Germinal center (tissue), 1 donor: ENCODE measurements around the gene PTPRC.
"Not testable (repeated sequence)": the region's sequence is repeated elsewhere in the genome, so short reads cannot be mapped to it uniquely, and the experiment has no call there.

Source experiments
- DNase-seq: peaks from one replicate; pipeline ENCODE4 v3.0.0; 2012; ENCODE audit warnings: mixed read lengths, low spot score

The PTPRC gene, protein sequence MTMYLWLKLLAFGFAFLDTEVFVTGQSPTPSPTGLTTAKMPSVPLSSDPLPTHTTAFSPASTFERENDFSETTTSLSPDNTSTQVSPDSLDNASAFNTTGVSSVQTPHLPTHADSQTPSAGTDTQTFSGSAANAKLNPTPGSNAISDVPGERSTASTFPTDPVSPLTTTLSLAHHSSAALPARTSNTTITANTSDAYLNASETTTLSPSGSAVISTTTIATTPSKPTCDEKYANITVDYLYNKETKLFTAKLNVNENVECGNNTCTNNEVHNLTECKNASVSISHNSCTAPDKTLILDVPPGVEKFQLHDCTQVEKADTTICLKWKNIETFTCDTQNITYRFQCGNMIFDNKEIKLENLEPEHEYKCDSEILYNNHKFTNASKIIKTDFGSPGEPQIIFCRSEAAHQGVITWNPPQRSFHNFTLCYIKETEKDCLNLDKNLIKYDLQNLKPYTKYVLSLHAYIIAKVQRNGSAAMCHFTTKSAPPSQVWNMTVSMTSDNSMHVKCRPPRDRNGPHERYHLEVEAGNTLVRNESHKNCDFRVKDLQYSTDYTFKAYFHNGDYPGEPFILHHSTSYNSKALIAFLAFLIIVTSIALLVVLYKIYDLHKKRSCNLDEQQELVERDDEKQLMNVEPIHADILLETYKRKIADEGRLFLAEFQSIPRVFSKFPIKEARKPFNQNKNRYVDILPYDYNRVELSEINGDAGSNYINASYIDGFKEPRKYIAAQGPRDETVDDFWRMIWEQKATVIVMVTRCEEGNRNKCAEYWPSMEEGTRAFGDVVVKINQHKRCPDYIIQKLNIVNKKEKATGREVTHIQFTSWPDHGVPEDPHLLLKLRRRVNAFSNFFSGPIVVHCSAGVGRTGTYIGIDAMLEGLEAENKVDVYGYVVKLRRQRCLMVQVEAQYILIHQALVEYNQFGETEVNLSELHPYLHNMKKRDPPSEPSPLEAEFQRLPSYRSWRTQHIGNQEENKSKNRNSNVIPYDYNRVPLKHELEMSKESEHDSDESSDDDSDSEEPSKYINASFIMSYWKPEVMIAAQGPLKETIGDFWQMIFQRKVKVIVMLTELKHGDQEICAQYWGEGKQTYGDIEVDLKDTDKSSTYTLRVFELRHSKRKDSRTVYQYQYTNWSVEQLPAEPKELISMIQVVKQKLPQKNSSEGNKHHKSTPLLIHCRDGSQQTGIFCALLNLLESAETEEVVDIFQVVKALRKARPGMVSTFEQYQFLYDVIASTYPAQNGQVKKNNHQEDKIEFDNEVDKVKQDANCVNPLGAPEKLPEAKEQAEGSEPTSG (N-terminal part only)

GRCh38 chr1:198638894-198639635 lies at the start of gene PTPRC:
TSS of gene PTPRC (plus strand) at chr1:198639040. CDS start at chr1:198639269, 229 bp downstream.
- peak; percentile 41 for DNase-seq

GRCh38 chr1:198590454-198590853 lies 48.4 kb upstream of the PTPRC start:
- DNase-seq: no peak

- no peak for DNase-seq
Observed at GRCh38 chr1:198595765-198596164, 43.1 kb upstream of the PTPRC start.

- DNase-seq: peak; percentile 31
Observed at GRCh38 chr1:198597690-198598430, 41.0 kb upstream of the PTPRC start.

- peak; percentile 69 for DNase-seq
Observed at GRCh38 chr1:198598796-198599321, 40.0 kb upstream of the PTPRC start.

- no peak for DNase-seq
Observed at GRCh38 chr1:198599749-198600148, 39.1 kb upstream of the PTPRC start.

DNA sequence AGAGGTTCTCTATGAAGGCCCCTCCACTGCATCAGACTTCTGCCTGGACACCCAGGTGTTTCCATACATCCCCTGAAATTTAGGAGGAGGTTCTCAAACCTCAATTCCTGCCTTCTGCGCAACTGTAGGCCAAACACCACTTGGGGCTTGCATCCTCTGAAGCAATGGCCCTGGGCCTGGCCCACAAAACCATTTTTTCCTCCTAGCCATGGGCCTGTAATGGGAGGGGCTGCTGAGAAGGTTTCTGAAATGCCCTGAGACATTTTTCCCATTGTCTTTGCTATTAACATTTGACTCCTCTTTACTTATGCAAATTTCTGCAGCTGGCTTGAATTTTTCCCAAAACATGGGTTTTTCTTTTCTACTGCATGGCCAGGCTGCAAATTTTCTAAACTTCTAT lies 37.9 kb upstream of the PTPRC start:
- no peak for DNase-seq

- DNase-seq: not testable (repeated sequence)
Observed at GRCh38 chr1:198601310-198601709, 37.5 kb upstream of the PTPRC start.

DNA sequence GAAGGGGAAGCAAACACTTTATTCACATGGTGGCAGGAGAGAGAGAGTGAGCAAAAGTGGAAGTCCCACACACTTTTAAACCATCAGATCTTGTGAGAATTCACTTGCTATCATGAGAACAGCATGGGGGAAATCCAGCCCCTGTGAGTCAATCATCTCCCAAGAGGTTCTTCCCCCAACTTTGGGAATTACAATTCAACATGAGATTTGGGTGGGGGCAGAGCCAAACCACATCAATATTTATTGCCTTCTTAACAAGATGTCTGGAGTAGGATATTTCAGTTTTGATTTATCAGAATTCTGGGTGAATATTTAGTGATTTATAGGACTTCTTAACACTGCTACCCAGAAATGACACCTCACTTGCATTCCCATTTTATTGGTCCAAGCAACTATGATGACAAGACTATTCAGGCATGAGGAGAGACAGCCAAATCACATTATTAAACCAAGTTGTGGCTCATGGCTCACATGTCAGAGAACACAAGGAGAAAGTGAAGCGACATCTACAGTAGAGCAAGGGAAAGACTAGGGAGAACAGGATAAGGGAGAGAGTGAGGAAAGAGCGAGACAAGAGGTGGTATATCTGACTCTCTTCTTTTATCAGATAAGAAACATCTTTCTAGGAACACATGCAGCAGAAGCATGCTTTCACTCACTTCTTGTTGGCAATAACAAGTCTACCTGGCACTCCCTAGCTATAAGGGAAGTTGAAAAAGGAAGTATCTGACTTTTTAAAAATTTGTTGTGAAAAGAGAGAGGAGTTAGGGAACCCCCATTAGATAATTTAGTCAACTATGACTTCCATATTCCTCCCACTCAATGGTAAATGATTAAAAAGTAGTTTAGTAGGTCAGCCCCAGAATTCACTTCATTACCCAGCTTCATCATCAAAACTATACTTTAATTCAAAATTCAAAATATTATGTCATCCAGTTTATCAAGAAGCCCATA lies 36.6 kb upstream of the PTPRC start:
- no peak for DNase-seq

DNA sequence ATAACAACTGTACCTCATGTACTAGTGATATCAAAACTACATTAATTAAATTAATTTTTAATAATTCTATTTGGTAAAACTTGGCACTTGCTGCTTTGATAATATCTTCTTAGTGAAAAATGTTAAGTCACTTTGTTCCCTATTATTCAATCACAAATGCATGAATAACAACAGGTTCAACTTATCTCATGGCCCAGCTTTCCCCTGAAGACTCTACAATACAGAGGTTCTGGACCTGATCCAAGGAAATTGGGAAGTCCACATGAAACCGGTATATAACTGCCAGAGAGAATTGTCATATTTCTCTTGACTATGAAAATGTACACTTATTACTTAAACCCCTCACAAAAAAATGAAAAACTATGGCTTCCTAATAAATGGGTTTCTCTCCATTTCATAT lies 33.9 kb upstream of the PTPRC start:
- DNase-seq: no peak

GRCh38 chr1:198605406-198605805 lies 33.4 kb upstream of the PTPRC start:
- no peak for DNase-seq

DNA sequence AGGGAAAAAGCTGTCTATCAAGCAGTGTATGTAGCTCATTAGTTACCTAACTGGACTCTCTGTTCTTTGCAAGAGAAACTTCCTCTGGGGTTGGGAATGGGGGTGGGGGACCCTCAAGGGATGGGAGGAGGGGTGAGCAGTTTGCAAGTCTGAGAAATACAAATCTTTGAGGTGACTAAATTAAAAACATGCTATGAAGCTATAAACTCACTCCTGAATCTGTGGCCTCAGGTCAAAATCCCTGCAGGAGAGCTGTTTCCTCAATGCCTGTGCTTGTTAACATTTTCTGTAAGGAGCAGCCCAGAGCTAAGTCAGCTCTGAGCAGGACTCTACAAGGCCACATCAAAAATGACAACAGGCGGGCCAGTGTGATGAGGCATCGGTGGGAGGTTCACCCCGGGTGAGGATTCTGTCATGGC lies 32.8 kb upstream of the PTPRC start:
- no peak for DNase-seq

DNA sequence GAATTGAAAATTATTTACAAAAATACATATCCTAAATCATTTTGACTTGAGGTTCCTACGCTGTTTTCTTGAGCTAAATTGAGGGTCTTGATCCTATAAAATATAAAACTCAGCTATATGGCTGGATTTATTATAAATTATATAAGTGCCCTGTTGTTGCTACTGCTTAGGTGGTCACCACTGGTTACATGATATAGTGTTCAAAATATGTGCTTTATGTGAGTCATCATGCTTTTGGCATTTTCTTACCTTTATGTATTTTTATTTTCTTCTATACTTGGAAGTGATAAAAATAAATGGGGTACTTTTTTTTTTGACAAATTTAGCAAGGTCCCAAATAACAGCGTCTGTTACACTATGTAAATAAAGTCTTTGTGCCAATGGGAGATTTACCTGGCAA lies 31.1 kb upstream of the PTPRC start:
- no peak for DNase-seq

GRCh38 chr1:198610362-198610761 lies 28.5 kb upstream of the PTPRC start:
- no peak for DNase-seq

DNA sequence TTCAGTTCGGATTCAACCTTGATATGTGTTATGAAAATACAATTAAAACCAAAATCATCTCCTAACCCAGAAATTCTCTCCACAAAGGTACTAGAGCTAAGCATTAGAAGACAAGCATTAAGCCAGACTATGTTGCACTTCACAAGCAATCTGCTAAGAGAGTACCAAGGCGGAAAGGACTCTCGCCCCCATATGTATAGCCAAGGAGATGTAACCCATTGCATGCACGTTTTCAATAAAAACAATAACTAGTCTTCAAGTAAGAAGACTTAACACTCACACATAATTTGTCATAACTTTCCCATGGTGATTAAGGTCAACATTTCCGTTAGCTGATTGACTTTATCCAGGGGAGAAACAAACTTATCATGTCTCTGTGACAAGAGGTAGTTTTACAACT lies 27.6 kb upstream of the PTPRC start:
- no peak for DNase-seq

DNA sequence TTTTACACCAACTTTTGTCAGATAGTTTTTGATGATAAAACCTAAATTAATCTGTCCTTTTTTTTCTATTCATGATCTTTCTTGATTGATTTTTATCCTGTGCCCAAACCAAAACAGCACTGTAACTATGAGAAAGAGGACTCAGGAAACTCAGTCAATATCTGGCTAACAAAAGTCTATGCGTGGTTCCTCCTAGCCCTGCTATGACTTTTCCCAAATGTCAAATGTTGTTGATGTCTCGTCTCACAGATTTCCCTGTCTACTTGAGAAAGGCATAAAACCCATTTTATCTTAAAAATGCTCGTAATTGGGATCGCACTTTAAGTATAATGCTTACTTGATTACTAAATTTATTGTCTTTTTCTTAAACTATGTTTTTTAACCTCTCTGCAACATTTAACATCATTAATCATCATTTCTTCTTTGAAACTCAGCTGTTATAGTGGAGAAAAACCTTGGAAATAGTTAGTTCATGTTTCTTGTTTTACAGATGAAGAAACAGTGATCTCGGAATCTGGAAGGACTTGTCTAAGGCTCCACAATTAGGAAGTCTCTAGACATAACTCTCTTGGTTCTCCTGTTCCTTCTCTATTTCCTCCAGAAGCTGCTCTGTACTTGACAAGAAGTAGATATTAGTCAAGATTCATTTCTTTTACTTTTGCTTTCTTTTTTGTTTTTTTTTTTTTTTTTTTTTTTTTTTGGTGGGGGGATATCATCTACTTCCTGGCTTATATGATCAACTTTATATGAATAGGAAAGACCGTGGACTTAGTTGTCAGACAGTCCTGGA lies 26.2 kb upstream of the PTPRC start:
- DNase-seq: no peak

DNA sequence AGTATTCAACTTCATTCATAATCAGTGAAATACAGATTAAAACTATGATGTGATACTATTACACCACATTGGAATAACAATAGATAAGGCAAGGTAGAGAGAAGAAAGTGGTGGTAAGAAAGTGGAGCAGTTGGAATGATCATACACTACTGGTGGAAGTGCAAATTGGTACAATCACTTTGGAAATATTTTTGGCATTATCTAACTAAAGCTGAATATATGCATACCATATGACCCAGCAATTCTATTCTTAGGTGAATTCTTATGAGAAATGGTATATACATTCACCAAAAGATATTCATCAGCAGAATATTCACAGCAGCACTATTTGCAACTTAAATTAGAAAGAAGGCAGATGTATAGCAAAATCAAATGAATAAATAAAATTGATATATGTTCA lies 21.4 kb upstream of the PTPRC start:
- no peak for DNase-seq

DNA sequence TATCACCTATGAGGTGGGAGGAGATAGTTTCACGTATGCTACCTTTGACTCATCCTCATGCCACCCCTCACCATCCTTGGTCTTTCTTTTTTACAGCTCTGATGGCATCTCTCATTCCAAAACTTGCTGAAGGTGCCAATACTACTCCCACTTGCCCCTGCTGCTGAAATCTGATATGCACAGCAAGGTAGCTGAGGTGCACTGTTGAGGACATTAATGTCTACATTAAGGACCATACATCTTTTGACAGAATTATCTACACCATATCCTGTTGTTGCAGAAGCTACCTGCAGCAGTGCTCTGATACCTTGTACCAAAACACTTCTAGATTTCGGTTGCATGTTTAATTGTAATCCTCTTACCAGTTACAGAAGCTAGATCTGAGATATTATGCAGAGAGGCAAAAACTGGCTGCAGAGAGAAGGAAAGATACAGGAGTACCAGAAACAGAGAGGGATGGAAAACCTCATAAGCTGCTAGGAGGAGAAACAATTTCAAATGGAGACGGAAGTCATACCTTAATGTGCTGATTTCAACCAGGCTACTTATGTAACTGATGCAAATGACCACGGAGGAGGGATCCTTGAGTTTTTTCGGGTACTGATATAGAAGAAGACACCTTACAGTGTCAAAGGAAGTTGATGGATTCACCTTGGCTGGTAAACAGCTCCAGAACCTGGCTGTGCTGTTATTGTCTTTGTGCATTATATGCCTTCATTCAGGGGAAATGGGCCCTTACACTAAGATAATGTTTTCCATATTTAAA lies 19.3 kb upstream of the PTPRC start:
- DNase-seq: peak; percentile 23
